Neural crest cell (in vitro differentiated cells): Measurements from ENCODE around the gene AGBL5. TPM values are rescaled to one million over a fixed set of nuclear protein-coding genes. Genes with fewer than 3 reads are reported as not detected.

Experiments used
- DNase-seq: peaks from one replicate; pipeline ENCODE4 v3.0.0; 2021; ENCODE audit warnings: low read depth, mixed read lengths, low spot score
- H3K27ac Mint-ChIP-seq: one replicate; pipeline ENCODE4 v1.8.0; 2021; ENCODE audit warnings: mild to moderate bottlenecking, mixed read lengths; ENCODE audit not compliant: unreplicated experiment
- H3K27me3 Mint-ChIP-seq: 2 replicates; pipeline ENCODE4 v1.8.0; 2021; ENCODE audit warnings: low read depth, mild to moderate bottlenecking, mixed read lengths
- H3K36me3 Mint-ChIP-seq: 2 replicates; pipeline ENCODE4 v1.8.0; 2021; ENCODE audit warnings: low read depth, mild to moderate bottlenecking, mixed read lengths
- H3K4me1 Mint-ChIP-seq: 2 replicates; pipeline ENCODE4 v1.8.0; 2021; ENCODE audit warnings: mixed read lengths
- H3K4me3 Mint-ChIP-seq: one replicate; pipeline ENCODE4 v1.8.0; 2021; ENCODE audit warnings: mild to moderate bottlenecking, mixed read lengths
- H3K9me3 Mint-ChIP-seq: 2 replicates; pipeline ENCODE4 v1.8.0; 2021; ENCODE audit warnings: mixed read lengths
- total RNA-seq: library from RNA; stranded (reverse); gene quantifications from 2 replicates; pipeline ENCODE4 v1.2.1, GENCODE V29; 2021
- TF ChIP-seq, protein P1 (sequence below): fragments of 200-600 bp; sonication (generic); conservative IDR thresholded peaks from 2 replicates; pipeline ENCODE4 v1.5.0; 2021; ENCODE audit warnings: antibody characterized with exemption, mild to moderate bottlenecking

Gene AGBL5
- total RNA-seq, 1 donor from 2014 or later = 67.2 TPM

GRCh38 chr2:27010139-27010538 is 41.3 kb upstream of the AGBL5 start:
- H3K4me3 Mint-ChIP-seq = no peak overlapping the region
- H3K4me1 Mint-ChIP-seq = peaks cover 4% of the 10 kb centered on the region
- H3K9me3 Mint-ChIP-seq = peaks cover 3% of the 10 kb centered on the region
- peaks cover 14% of the 10 kb centered on the region for H3K36me3 Mint-ChIP-seq
- no peaks in the 10 kb centered on the region for H3K27me3 Mint-ChIP-seq
- no peak overlapping the region for H3K27ac Mint-ChIP-seq
- no peak for DNase-seq
- TF ChIP-seq, protein P1, sequence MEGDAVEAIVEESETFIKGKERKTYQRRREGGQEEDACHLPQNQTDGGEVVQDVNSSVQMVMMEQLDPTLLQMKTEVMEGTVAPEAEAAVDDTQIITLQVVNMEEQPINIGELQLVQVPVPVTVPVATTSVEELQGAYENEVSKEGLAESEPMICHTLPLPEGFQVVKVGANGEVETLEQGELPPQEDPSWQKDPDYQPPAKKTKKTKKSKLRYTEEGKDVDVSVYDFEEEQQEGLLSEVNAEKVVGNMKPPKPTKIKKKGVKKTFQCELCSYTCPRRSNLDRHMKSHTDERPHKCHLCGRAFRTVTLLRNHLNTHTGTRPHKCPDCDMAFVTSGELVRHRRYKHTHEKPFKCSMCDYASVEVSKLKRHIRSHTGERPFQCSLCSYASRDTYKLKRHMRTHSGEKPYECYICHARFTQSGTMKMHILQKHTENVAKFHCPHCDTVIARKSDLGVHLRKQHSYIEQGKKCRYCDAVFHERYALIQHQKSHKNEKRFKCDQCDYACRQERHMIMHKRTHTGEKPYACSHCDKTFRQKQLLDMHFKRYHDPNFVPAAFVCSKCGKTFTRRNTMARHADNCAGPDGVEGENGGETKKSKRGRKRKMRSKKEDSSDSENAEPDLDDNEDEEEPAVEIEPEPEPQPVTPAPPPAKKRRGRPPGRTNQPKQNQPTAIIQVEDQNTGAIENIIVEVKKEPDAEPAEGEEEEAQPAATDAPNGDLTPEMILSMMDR = no peak

GRCh38 chr2:27013738-27014137 is 37.7 kb upstream of the AGBL5 start:
- peaks cover 14% of the 10 kb centered on the region for H3K36me3 Mint-ChIP-seq
- H3K9me3 Mint-ChIP-seq = peaks cover 3% of the 10 kb centered on the region
- H3K27me3 Mint-ChIP-seq = no peaks in the 10 kb centered on the region
- TF ChIP-seq, protein P1 = no peak
- no peak overlapping the region for H3K27ac Mint-ChIP-seq
- no peak overlapping the region for H3K4me3 Mint-ChIP-seq
- peaks cover 6% of the 10 kb centered on the region for H3K4me1 Mint-ChIP-seq
- DNase-seq = no peak

- Mint-ChIP-seq H3K4me1 (peaks cover 12% of the 10 kb centered on the region), H3K4me3 (no peak overlapping the region), H3K27me3 (no peaks in the 10 kb centered on the region), H3K36me3 (peaks cover 14% of the 10 kb centered on the region), H3K9me3 (peaks cover 3% of the 10 kb centered on the region), H3K27ac (no peak overlapping the region)
- TF ChIP-seq, protein P1 = no peak
- DNase-seq = no peak
Observed at GRCh38 chr2:27014771-27015433, 36.6 kb upstream of the AGBL5 start.

- Mint-ChIP-seq H3K4me1 (peaks cover 29% of the 10 kb centered on the region), H3K27me3 (no peaks in the 10 kb centered on the region), H3K4me3 (no peak overlapping the region), H3K27ac (no peak overlapping the region), H3K9me3 (peaks cover 3% of the 10 kb centered on the region), H3K36me3 (peaks cover 14% of the 10 kb centered on the region)
- TF ChIP-seq, protein P1 = peak; percentile 78
- peak; percentile 59 for DNase-seq
Observed at GRCh38 chr2:27016801-27017325, 34.6 kb upstream of the AGBL5 start.

GRCh38 chr2:27018142-27018541 is 33.3 kb upstream of the AGBL5 start:
- Mint-ChIP-seq H3K4me1 (peaks cover 31% of the 10 kb centered on the region), H3K36me3 (peaks cover 8% of the 10 kb centered on the region), H3K27me3 (no peaks in the 10 kb centered on the region), H3K9me3 (no peaks in the 10 kb centered on the region), H3K27ac (no peak overlapping the region), H3K4me3 (no peak overlapping the region)
- TF ChIP-seq, protein P1 = no peak
- no peak for DNase-seq
